DLD1 (cell line): ENCODE results near the gene GOT1.

Source experiments
- in situ Hi-C: cut with HindIII; loops from 2 replicates; pipeline ENCODE4 v1.10.0; 2017; ENCODE audit warnings: low sequenced_read_pairs

GOT1 gene

DNA sequence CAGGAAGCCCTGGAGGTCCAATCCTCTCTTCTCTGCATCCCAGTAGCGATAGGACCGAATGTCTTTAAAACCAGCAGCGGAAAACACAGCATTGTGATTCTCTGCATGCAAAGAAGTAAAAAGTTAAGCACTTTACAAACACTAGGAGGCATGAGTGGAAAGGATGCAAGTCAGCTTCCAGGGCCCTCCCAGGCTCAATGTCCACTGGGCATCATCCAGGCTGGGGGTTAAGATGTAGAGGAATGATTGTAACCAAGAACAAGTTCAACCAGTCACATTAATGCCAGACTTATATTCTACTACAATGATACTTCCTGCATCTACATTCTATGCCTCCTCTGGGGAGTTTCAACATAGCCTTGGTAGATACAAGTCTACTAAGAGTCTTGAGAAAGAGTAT, 24.3 kb downstream of the GOT1 start:
- in situ Hi-C loops: no loop called here

- in situ Hi-C loops: no loop called here
Observed at GRCh38 chr10:99403674-99404073, 26.8 kb downstream of the GOT1 start.

DNA sequence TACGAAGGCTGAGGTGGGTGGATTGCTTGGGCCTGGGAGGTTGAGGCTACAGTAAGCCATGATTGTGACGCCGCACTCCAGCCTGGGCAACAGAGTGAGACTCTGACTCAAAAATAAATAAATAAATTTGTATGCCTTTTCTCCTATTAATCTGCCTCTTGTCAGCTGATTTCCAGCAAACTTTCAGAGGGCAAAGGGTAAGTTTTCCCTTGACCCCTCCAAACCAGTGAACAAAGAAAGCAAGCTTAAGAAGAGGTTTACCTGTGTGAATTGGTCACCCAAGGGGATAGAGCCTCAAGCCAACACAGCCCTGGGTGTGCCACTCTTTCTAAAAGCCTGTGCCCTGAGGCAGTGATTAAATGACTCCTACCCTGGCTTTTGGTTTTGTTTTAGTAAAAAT, 30.8 kb downstream of the GOT1 start:
- in situ Hi-C loops: no loop called here

GRCh38 chr10:99396471-99396870, 34.0 kb downstream of the GOT1 start:
- in situ Hi-C loops: no loop called here

- in situ Hi-C loops: no loop called here
Observed at GRCh38 chr10:99395750-99396445, 34.5 kb downstream of the GOT1 start.

DNA sequence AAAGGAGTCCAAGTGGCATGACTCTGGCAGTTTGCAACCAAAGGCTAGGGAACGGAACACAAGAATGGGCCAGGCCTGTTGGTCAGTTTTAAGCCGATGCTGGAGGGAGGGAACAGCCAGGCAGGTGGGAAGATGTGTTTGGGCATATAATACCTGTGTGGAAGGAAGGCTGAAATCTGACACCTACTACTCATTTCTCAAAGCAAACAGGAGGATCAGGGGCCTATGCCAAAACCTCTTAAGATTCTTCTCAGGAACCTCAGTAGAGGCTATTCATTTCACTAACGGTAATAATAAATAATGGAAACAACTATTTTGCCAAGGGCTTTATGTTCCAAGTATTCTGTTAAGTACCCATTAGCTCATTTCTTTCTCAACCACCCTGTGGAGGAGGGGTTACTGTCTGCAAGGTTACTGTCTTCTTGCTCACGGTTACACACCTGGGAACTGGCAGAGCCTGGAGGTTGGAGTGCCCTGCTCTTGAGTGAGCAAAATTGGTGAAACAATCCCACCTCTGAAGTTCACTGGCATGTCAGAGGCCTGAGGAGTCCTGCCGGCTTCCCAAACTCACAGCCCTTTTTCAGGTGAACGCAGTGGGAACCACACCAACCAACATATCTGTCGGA, 35.5 kb downstream of the GOT1 start:
- in situ Hi-C loops: no loop called here

DNA sequence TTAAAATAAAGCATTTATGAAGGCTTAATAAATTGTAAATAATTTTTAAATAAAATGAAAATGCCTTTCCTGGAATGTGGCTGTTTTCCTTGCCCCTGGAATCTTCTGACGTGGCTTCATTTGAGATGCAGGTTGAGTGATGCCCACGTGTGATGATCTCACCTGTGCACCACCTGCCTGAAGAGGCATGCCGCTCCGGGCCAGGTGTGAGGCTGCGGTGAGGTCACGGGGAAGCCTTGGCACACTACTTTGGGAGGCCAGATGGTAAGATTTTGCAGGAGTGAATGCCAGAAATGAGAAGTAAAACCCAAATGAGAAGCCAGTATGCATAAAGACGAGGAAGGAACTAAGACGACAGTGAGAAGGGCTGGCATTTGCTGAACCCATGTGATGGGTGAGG, 36.2 kb downstream of the GOT1 start:
- in situ Hi-C loops: no loop called here

- in situ Hi-C loops: no loop called here
Observed at GRCh38 chr10:99393683-99394082, 36.7 kb downstream of the GOT1 start.

DNA sequence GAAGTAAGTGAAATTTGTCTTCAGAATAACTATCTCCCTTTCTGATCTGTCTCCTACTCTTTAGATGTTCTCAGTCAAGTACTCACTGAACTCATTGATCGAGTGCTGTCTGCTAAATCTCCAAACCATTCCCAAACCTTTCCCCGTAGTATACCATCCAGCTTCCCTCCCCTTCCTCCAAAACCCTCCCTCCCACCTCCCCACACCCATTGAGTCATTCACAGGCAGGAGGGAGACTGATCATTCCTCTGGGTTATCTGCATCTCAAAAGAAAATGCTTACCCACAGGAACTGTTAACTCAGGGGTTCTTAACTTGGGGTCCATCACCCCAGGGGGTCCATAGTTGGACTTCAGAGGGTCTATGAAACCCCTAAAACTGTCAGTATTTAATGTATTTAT, 37.4 kb downstream of the GOT1 start:
- in situ Hi-C loops: no loop called here

GRCh38 chr10:99391346-99391745, 39.1 kb downstream of the GOT1 start:
- in situ Hi-C loops: no loop called here

- in situ Hi-C loops: no loop called here
Observed at GRCh38 chr10:99389729-99390480, 40.5 kb downstream of the GOT1 start.

DNA sequence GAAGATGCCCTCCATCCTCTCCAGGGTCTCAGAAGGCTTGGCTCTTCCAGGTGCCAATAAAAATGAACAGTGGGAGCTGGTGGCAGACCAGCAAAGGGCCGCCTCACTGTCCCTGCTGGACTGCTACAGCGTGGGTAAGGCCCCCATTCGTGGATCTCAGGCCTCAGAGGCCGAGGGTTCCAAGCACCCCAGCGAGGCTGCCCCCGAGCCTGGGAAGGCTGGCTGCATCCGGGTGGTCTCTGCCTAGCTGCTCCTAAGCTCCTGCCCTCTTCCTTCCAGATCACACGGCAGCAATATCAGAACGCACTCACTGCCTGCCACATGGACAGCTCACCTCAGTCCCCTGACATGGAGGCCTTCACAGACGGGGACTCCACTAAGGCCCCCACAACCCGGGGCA, 42.9 kb downstream of the GOT1 start:
- in situ Hi-C loops: no loop called here

GRCh38 chr10:99387071-99387470, 43.4 kb downstream of the GOT1 start:
- in situ Hi-C loops: no loop called here

DNA sequence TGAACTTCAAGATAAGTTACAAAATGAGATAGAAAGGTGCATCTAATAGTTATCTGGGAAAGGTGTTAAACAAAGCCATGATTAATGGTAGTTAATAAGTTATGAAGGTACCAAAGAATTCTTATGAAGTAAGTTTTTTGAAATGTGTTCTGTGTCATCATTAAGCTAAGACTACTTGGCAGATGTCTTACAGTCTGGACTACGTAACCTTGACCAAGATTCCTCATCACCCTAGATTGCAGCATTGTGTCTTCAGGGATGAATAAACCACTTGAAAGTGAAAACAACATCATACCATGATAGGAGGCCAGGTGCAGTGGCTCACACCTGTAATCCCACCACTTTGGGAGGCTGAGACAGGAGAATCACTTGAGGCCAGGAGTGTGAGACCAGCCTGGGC, 48.2 kb downstream of the GOT1 start:
- in situ Hi-C loops: no loop called here

DNA sequence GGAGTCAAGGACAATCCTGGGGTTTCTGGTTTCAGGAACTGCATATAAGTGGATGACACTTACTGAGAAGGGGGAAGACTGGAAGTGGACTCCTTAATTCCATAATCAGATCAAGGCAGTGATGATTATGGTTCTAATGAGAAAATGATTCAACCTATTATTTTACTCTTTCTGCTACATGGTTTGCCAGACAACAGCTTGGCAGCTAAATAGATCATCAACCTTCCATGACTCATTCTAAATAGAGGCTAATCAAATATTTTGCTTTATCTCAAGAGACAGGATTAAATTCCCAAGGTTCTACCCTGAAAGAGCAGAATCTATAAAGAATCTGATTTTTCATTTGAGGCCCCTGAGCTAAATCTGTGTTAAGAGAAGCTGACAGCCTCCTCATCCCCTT, 55.0 kb downstream of the GOT1 start:
- in situ Hi-C loops: no loop called here

DNA sequence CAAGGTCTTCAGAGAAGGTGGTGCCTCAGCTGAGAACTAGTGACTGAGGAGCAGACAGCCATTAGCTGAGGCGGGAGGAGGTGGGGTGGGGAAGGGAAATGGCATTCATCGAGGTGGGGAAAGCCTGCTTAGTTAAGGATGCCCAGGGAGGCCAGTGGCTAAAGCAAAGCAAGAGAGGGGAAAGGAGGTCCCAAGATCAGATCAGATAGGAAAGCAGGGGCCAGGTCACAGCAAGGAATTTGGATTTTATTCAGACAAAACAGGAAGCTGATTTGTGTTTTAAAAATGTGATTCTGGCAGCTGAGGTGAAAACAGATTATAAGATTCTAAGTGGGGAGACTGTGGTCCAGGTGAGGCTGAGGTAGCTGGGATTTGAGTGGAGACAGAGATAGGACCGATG, 55.5 kb downstream of the GOT1 start:
- in situ Hi-C loops: no loop called here

DNA sequence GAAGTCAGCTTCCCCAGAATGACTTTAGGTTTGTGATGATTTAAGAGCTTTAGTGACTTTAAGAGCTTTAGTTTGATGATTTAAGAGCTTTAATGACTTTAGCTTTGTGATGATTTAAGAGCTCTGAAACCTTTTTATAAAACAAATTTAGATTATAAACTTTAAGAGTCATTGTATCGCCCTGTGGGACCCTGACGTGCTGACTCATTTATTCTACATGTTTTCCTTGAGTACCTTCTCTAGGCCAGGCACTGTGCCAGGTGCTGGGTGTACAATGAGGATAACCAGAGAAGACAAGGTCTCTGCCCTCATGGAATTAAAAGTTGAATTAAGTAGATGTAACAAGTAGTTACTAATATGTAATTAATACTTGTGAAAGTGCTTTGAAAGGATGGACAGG, 55.9 kb downstream of the GOT1 start:
- in situ Hi-C loops: no loop called here

GRCh38 chr10:99372546-99373271, 57.7 kb downstream of the GOT1 start:
- in situ Hi-C loops: no loop called here

- in situ Hi-C loops: no loop called here
Observed at GRCh38 chr10:99370993-99371392, 59.4 kb downstream of the GOT1 start.

DNA sequence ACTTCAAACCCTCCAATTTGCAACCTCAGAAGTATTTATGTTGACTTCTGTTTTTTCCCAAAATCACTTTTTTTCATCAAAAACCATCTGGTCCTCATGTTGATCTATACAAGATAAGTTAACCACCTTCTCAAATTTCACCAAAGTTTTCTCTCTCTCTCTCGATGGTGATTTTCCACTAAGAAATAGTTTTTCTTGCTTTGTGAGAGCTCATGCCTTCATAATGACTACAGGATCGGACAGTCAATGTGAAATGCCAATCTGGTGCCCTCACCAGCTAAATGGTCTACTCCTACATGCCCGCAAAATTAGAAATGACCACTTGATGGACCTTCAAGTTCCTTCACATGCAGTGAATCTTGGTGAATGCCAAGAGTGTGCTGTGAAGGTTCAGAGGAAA, 60.9 kb downstream of the GOT1 start:
- in situ Hi-C loops: no loop called here

DNA sequence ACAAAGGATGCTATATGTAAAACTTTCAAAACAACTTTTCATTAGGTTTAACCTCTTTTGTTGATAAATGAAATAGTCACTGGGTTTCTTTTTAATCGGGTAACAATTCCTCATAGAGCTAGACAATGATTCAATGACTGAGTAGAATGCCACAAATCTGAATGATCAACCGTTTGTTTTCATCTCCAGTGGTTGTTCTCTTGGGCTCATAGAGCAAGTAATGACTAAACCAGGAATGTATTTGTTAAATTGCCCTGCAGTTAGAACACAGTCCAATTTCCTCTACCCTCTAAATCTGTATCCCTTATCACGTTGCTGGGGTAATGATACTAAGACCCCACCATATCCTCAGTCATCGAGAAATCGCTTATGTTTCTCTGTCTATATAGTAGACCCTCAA, 61.3 kb downstream of the GOT1 start:
- in situ Hi-C loops: no loop called here

GRCh38 chr10:99368646-99369045, 61.8 kb downstream of the GOT1 start:
- in situ Hi-C loops: no loop called here
